Sciatic nerve (tissue), 2 donors: Measurements from ENCODE around the gene SPAG17. TPM values are rescaled to one million over a fixed set of nuclear protein-coding genes. Genes with fewer than 3 reads are reported as not detected.

Experiments
- ATAC-seq: fragments of 200-7000 bp; cut with Tn5 transposase; one replicate; pipeline ENCODE4 v1.9.1; 2020; ENCODE audit warnings: mild to moderate bottlenecking, moderate library complexity
- DNase-seq: peaks from one replicate; pipeline ENCODE4 v3.0.0-alpha.2; 2020; ENCODE audit warnings: low spot score
- intact Hi-C: fragments of 100-400 bp; cut with DNase I; formaldehyde crosslinking; loops from one replicate; pipeline ENCODE4 v1.14.2; 2022
- total RNA-seq: library from RNA; stranded (reverse); fragmentation: NEBNext Ultra II Directional; extraction: Animal tissue kit (Norgen Biotek cat#: 25700); gene quantifications from one replicate; pipeline ENCODE4 v1.2.1, GENCODE V29; 2021
- donor health status: DM: no; HTN: no; CAD: no.
- donor health status: DM: no; HTN: no; CAD: no.

Gene SPAG17
- total RNA-seq, 1 donor from 2014 or later, result 0.89 TPM

GRCh38 chr1:118132000-118132399, 53.0 kb downstream of the SPAG17 start:
- intact Hi-C loops, result no loop called here

GRCh38 chr1:118128761-118129160, 56.3 kb downstream of the SPAG17 start:
- no peak for DNase-seq
- no peak for ATAC-seq
- intact Hi-C loops, result no loop called here

More at GRCh38 chr1:118132000-118132399, 53.0 kb downstream of the SPAG17 start:
- DNase-seq (no peak), ATAC-seq (no peak)

- no peak for ATAC-seq
Measured at GRCh38 chr1:118124064-118124463, 61.0 kb downstream of the SPAG17 start.

GRCh38 chr1:118123116-118123839, 61.8 kb downstream of the SPAG17 start:
- ATAC-seq, result no peak

More at GRCh38 chr1:118124064-118124463, 61.0 kb downstream of the SPAG17 start:
- intact Hi-C loops, result no loop called here
- DNase-seq, result no peak

GRCh38 chr1:118122234-118123004, 62.6 kb downstream of the SPAG17 start:
- DNase-seq (no peak), ATAC-seq (no peak)
- intact Hi-C loops, result no loop called here

More at GRCh38 chr1:118123116-118123839, 61.8 kb downstream of the SPAG17 start:
- DNase-seq, result no peak
- intact Hi-C loops, result no loop called here

- no peak for ATAC-seq
- intact Hi-C loops, result no loop called here
- DNase-seq, result no peak
Measured at GRCh38 chr1:118118873-118119463, 66.1 kb downstream of the SPAG17 start.

GRCh38 chr1:118118469-118118868, 66.6 kb downstream of the SPAG17 start:
- peak; percentile 88 for ATAC-seq
- DNase-seq, result peak; percentile 70
- intact Hi-C loops, result no loop called here

- ATAC-seq (peak; percentile 33), DNase-seq (no peak)
- intact Hi-C loops, result no loop called here
Measured at GRCh38 chr1:118117521-118117920, 67.5 kb downstream of the SPAG17 start.

GRCh38 chr1:118116909-118117308, 68.1 kb downstream of the SPAG17 start:
- no peak for DNase-seq
- no peak for ATAC-seq
- intact Hi-C loops, result no loop called here

GRCh38 chr1:118116401-118116800, 68.6 kb downstream of the SPAG17 start:
- ATAC-seq (peak; percentile 93), DNase-seq (peak; percentile 61)
- intact Hi-C loops, result no loop called here

GRCh38 chr1:118115567-118116295, 69.3 kb downstream of the SPAG17 start:
- DNase-seq (no peak), ATAC-seq (no peak)
- intact Hi-C loops, result no loop called here

GRCh38 chr1:118113261-118113660, 71.8 kb downstream of the SPAG17 start:
- intact Hi-C loops, result no loop called here
- no peak for DNase-seq
- ATAC-seq, result no peak

GRCh38 chr1:118110580-118110979, 74.4 kb downstream of the SPAG17 start:
- peak; percentile 62 for ATAC-seq
- DNase-seq, result no peak
- intact Hi-C loops, result no loop called here

- no peak for ATAC-seq
- intact Hi-C loops, result no loop called here
- DNase-seq, result no peak
Measured at GRCh38 chr1:118104951-118105350, 80.1 kb downstream of the SPAG17 start.

- DNase-seq, result no peak
- intact Hi-C loops, result no loop called here
- no peak for ATAC-seq
Measured at GRCh38 chr1:118102445-118102844, 82.6 kb downstream of the SPAG17 start.

- DNase-seq (no peak), ATAC-seq (no peak)
- intact Hi-C loops, result no loop called here
Measured at GRCh38 chr1:118101999-118102398, 83.0 kb downstream of the SPAG17 start.

GRCh38 chr1:118101515-118101844, 83.5 kb downstream of the SPAG17 start:
- intact Hi-C loops, result no loop called here
- ATAC-seq (peak; percentile 68), DNase-seq (no peak)

- intact Hi-C loops, result no loop called here
- ATAC-seq, result no peak
- DNase-seq, result no peak
Measured at GRCh38 chr1:118100686-118101514, 84.1 kb downstream of the SPAG17 start.

- DNase-seq, result no peak
- ATAC-seq, result no peak
- intact Hi-C loops, result no loop called here
Measured at GRCh38 chr1:118099686-118100085, 85.3 kb downstream of the SPAG17 start.
